SK-N-SH (cell line): ENCODE measurements around the gene KIAA1191. TPM values are rescaled to one million over a fixed set of nuclear protein-coding genes. Genes with fewer than 3 reads are reported as not detected.

Source experiments
- CTCF ChIA-PET: fragments of 300-600, 350-600 bp; formaldehyde crosslinking; extraction: SDS; loops from one replicate; lab custom pipeline; 2021; lab: Yijun Ruan, JAX
- POLR2A ChIA-PET: fragments of 350-600 bp; sonication (Branson Sonifier 250); formaldehyde crosslinking; extraction: SDS; loops from one replicate; lab custom pipeline; 2020; ENCODE audit warnings: antibody characterized with exemption, inconsistent platforms; lab: Yijun Ruan, JAX
- DNase-seq: peaks from one replicate; pipeline ENCODE4 v3.0.0; 2012
- H2AFZ ChIP-seq: fragments of 200-600 bp; sonication (generic); 2 replicates; pipeline ENCODE4 v1.8.1; 2016; ENCODE audit warnings: antibody characterized with exemption, mild to moderate bottlenecking, low read depth
- H3F3A ChIP-seq: fragments of 200-600 bp; sonication (generic); replicated peaks from 2 replicates; pipeline ENCODE3; 2016; ENCODE audit warnings: antibody characterized with exemption, mild to moderate bottlenecking; ENCODE audit not compliant: insufficient read depth
- H3K27ac ChIP-seq, 2 experiments: fragments of 200-500 bp in 1 of 2; fragments of 200-600 bp in 1 of 2; sonication (Bioruptor generic) in 1 of 2; sonication (generic), shearing (Covaris generic) in 1 of 2; 2 replicates each; pipeline versions ENCODE4 v1.5.1 to v1.6.1; 2014 to 2016; ENCODE audit warnings: low read depth in 2 of 2, inconsistent platforms in 1 of 2, low read length in 1 of 2, mild to moderate bottlenecking in 1 of 2, mixed read lengths in 1 of 2
- H3K27me3 ChIP-seq: fragments of 200-600 bp; sonication (generic), shearing (Covaris generic); 2 replicates; pipeline ENCODE4 v1.6.1; 2016; ENCODE audit warnings: mixed run types; ENCODE audit not compliant: insufficient read depth
- H3K36me3 ChIP-seq, 2 experiments: fragments of 200-500 bp in 1 of 2; fragments of 200-600 bp in 1 of 2; sonication (Bioruptor generic) in 1 of 2; sonication (generic) in 1 of 2; replicated peaks in 1 of 2; 2 replicates each; pipeline versions ENCODE3 to v1.5.1; 2014 to 2016; ENCODE audit warnings: low read length in 1 of 2, mild to moderate bottlenecking in 1 of 2; ENCODE audit not compliant: insufficient read depth in 2 of 2, control insufficient read depth in 1 of 2
- H3K4me1 ChIP-seq, 2 experiments: fragments of 200-500 bp in 1 of 2; fragments of 200-600 bp in 1 of 2; sonication (Bioruptor generic) in 1 of 2; sonication (generic), shearing (Covaris generic) in 1 of 2; 2 replicates each; pipeline versions ENCODE4 v1.5.1 to v1.6.1; 2014 to 2016; ENCODE audit warnings: low read depth in 1 of 2, low read length in 1 of 2, mixed run types in 1 of 2; ENCODE audit not compliant: insufficient read depth in 2 of 2, control insufficient read depth in 1 of 2
- H3K4me2 ChIP-seq: fragments of 200-600 bp; sonication (generic), shearing (Covaris generic); 2 replicates; pipeline ENCODE4 v1.6.1; 2017; ENCODE audit warnings: mixed run types
- H3K4me3 ChIP-seq, 2 experiments: fragments of 200-500 bp in 1 of 2; fragments of 200-600 bp in 1 of 2; sonication (Bioruptor generic) in 1 of 2; sonication (generic), shearing (Covaris generic) in 1 of 2; 2 replicates each; pipeline versions ENCODE4 v1.5.1 to v1.8.1; 2014 to 2016; ENCODE audit warnings: low read depth in 2 of 2, inconsistent platforms in 1 of 2, low read length in 1 of 2, mild to moderate bottlenecking in 1 of 2, mixed read lengths in 1 of 2, moderate library complexity in 1 of 2
- H3K79me2 ChIP-seq: fragments of 200-600 bp; sonication (generic); 2 replicates; pipeline ENCODE4 v1.8.1; 2017; ENCODE audit warnings: mild to moderate bottlenecking; ENCODE audit not compliant: insufficient read depth
- H3K9ac ChIP-seq: fragments of 200-600 bp; sonication (generic); 2 replicates; pipeline ENCODE4 v1.6.1; 2017; ENCODE audit warnings: mixed run types
- H3K9me2 ChIP-seq: fragments of 200-600 bp; sonication (generic); 2 replicates; pipeline ENCODE4 v1.6.1; 2017; ENCODE audit warnings: mixed run types
- H3K9me3 ChIP-seq: fragments of 200-600 bp; sonication (generic); 2 replicates; pipeline ENCODE4 v1.6.1; 2017; ENCODE audit warnings: mixed run types, mild to moderate bottlenecking, moderate library complexity
- H4K20me1 ChIP-seq: fragments of 200-600 bp; sonication (generic); 2 replicates; pipeline ENCODE4 v1.6.1; 2017; ENCODE audit warnings: mild to moderate bottlenecking, mixed run types; ENCODE audit not compliant: insufficient read depth
- CHD2 ChIP-seq: fragments of 150-350 bp; IDR thresholded peaks from 2 replicates; pipeline ENCODE4 v1.6.1; 2018; ENCODE audit warnings: low read length; ENCODE audit not compliant: partially characterized antibody
- CTCF ChIP-seq: fragments of 200-600 bp; sonication (generic); IDR thresholded peaks from 2 replicates; pipeline ENCODE4 v1.6.1; 2017; ENCODE audit warnings: antibody characterized with exemption, mild to moderate bottlenecking, moderate library complexity
- FOXJ3 ChIP-seq: sonication (generic); formaldehyde crosslinking; IDR thresholded peaks from 2 replicates; pipeline ENCODE4 v1.5.1; 2020; ENCODE audit warnings: mild to moderate bottlenecking, missing genetic modification reagents
- FOXM1 ChIP-seq: IDR thresholded peaks from 2 replicates; pipeline ENCODE4 v1.4.0; 2012; ENCODE audit warnings: low read depth, mild to moderate bottlenecking
- GABPA ChIP-seq: IDR thresholded peaks from 2 replicates; pipeline ENCODE4 v1.4.0; 2012; ENCODE audit warnings: low read depth, mild to moderate bottlenecking
- MAX ChIP-seq: IDR thresholded peaks from 2 replicates; pipeline ENCODE4 v1.4.0; 2012; ENCODE audit warnings: low read depth
- MXI1 ChIP-seq: IDR thresholded peaks from 2 replicates; pipeline ENCODE4 v1.6.1; 2012; ENCODE audit warnings: mild to moderate bottlenecking, low read depth, low read length, improper control_type of control experiment
- NFIC ChIP-seq: IDR thresholded peaks from 2 replicates; pipeline ENCODE4 v1.4.0; 2012; ENCODE audit warnings: borderline replicate concordance
- NRF1 ChIP-seq: IDR thresholded peaks from 2 replicates; pipeline ENCODE4 v1.6.1; 2012; ENCODE audit warnings: low read depth, mild to moderate bottlenecking, low read length
- POLR2AphosphoS5 ChIP-seq: IDR thresholded peaks from 2 replicates; pipeline ENCODE4 v1.6.1; 2012; ENCODE audit warnings: low read depth, low read length
- RFX5 ChIP-seq: IDR thresholded peaks from 2 replicates; pipeline ENCODE4 v1.6.1; 2012; ENCODE audit warnings: mild to moderate bottlenecking, improper control_type of control experiment, low read length
- RXRA ChIP-seq: IDR thresholded peaks from 2 replicates; pipeline ENCODE4 v1.4.0; 2012; ENCODE audit warnings: low read depth, mild to moderate bottlenecking, borderline replicate concordance
- SMC3 ChIP-seq: IDR thresholded peaks from 2 replicates; pipeline ENCODE4 v1.6.1; 2012; ENCODE audit warnings: low read depth, low read length, improper control_type of control experiment
- TAF1 ChIP-seq: IDR thresholded peaks from 2 replicates; pipeline ENCODE4 v1.6.1; 2012; ENCODE audit warnings: low read depth, mild to moderate bottlenecking, low read length, moderate library complexity, borderline replicate concordance
- TEAD4 ChIP-seq: IDR thresholded peaks from 2 replicates; pipeline ENCODE4 v1.4.0; 2012; ENCODE audit warnings: mild to moderate bottlenecking, borderline replicate concordance; ENCODE audit not compliant: insufficient read depth
- YY1 ChIP-seq: IDR thresholded peaks from 2 replicates; pipeline ENCODE4 v1.4.0; 2012; ENCODE audit warnings: low read depth, mild to moderate bottlenecking
- WGBS: methylation state at CpG from one replicate; pipeline ENCODE4 v1.1.6; 2017; ENCODE audit warnings: low lambda C conversion rate; 5-methylcytosine and 5-hydroxymethylcytosine counted together
- polyA plus RNA-seq, 3 experiments: library from polyadenylated mRNA; depleted of rRNA; stranded (reverse); fragments of >200 nt; gene quantifications; 2 replicates each; pipeline ENCODE4 v1.2.3, GENCODE V29; 2012

Gene KIAA1191
- polyA plus RNA-seq, 1 of the 3 experiments (the other 2 are of a cell fraction), result 100 TPM

GRCh38 chr5:176387384-176387925 is 25.9 kb upstream of the KIAA1191 start:
- H4K20me1 ChIP-seq, result no peaks in the 10 kb centered on the region
- H3K4me3 ChIP-seq, result peak overlapping the region; percentile 92 to 96
- H3K27ac ChIP-seq, result peak overlapping the region in 1 of 2 experiments; percentile 97; a peak in 1 of 4 replicates
- peak overlapping the region; percentile 86 for H3K4me2 ChIP-seq
- H3K27me3 ChIP-seq, result no peaks in the 10 kb centered on the region
- no peak for DNase-seq
- peaks cover 0 to 14% of the 10 kb centered on the region in 2 experiments; a peak in 2 of 4 replicates for H3K4me1 ChIP-seq
- H3K9me3 ChIP-seq, result no peaks in the 10 kb centered on the region
- TF ChIP-seq GABPA (no peak), POLR2AphosphoS5 (no peak), CTCF (peak; percentile 20; the same call in 1 of the 2 replicates), NFIC (no peak)
- 18% methylated on average over 8 of the region's 8 CpGs for WGBS
- no peaks in the 10 kb centered on the region for H3K9me2 ChIP-seq
- peaks cover 6% of the 10 kb centered on the region for H3F3A ChIP-seq
- no peak overlapping the region for H2AFZ ChIP-seq
- CTCF ChIA-PET, result interaction anchor here (1.5 to 2.5 kb wide), 2 partner anchors 26 to 29 kb away, joined by 6 to 7 read pairs; partner anchors contain the start of genes CLTB and KIAA1191
- peaks cover 21 to 48% of the 10 kb centered on the region in 2 experiments for H3K36me3 ChIP-seq
- POLR2A ChIA-PET, result interaction anchor here (0.7 to 2.0 kb wide), 3 partner anchors 9 to 150 kb away, joined by 3 to 7 read pairs (median 4); partner anchors contain the start of gene RNF44
- H3K9ac ChIP-seq, result peak overlapping the region; percentile 96
- peaks cover 51% of the 10 kb centered on the region for H3K79me2 ChIP-seq

- peak overlapping the region; percentile 86 for H3K4me2 ChIP-seq
- H3K9me3 ChIP-seq, result no peaks in the 10 kb centered on the region
- H3K27me3 ChIP-seq, result no peaks in the 10 kb centered on the region
- H3K79me2 ChIP-seq, result peaks cover 51% of the 10 kb centered on the region
- no peak overlapping the region for H2AFZ ChIP-seq
- no peaks in the 10 kb centered on the region for H3K9me2 ChIP-seq
- no peaks in the 10 kb centered on the region for H4K20me1 ChIP-seq
- no peak for DNase-seq
- ChIA-PET CTCF (interaction anchor here (1.1 to 2.5 kb wide), 2 partner anchors 25 to 657 kb away, joined by 3 to 7 read pairs; partner anchors contain the start of gene KIAA1191), POLR2A (interaction anchor here (1.0 kb wide), 1 partner anchor 10 kb away, joined by 4 read pairs; no protein-coding TSS in a partner anchor)
- H3K9ac ChIP-seq, result 0 out of 2 replicates have a peak overlapping the region, but pooled peaks have one; percentile 96
- no peak for TF ChIP-seq FOXM1
- TF ChIP-seq RXRA, result no peak
- TF ChIP-seq MAX, result no peak
- TF ChIP-seq TEAD4, result no peak
- TF ChIP-seq CHD2, result no peak
- no peak for TF ChIP-seq NRF1
- no peak for TF ChIP-seq FOXJ3 (CRISPR knock-in tag)
- TF ChIP-seq SMC3, result no peak
- TF ChIP-seq GABPA, result no peak
- TF ChIP-seq TAF1, result no peak
- TF ChIP-seq MXI1, result no peak
- TF ChIP-seq YY1, result no peak
- TF ChIP-seq RFX5, result no peak
- peaks cover 6% of the 10 kb centered on the region for H3F3A ChIP-seq
- H3K4me3 ChIP-seq, result peak overlapping the region; percentile 92 to 96; a peak in 2 of 4 replicates
- no peak overlapping the region for H3K27ac ChIP-seq
- peaks cover 21 to 50% of the 10 kb centered on the region in 2 experiments for H3K36me3 ChIP-seq
- peaks cover 0 to 14% of the 10 kb centered on the region in 2 experiments; a peak in 2 of 4 replicates for H3K4me1 ChIP-seq
- WGBS, result 58% methylated on average over 1 of the region's 1 CpG
Observed at GRCh38 chr5:176386491-176386890, 24.9 kb upstream of the KIAA1191 start.
